Heart left ventricle (tissue), 16 donors: ENCODE results near the gene PCP4L1. TPM values are rescaled to one million over a fixed set of nuclear protein-coding genes. Genes with fewer than 3 reads are reported as not detected.
A peak's percentile ranks its signal among the peaks of the same experiment; 100 is the strongest.

Experiments
- ATAC-seq, 4 donors: fragments of 200-7000 bp; cut with Tn5 transposase; one replicate each; pipeline ENCODE4 v1.9.1; 2020 to 2022; ENCODE audit warnings: moderate library complexity in 4 of 4, mild to moderate bottlenecking in 3 of 4, moderate number of reproducible peaks in 1 of 4
- DNase-seq, 5 donors: peaks; one replicate each; pipeline ENCODE4 v3.0.0-alpha.2; 2020
- H3K27ac ChIP-seq, 12 donors: fragments of 200-600 bp; sonication (generic) in 4 of 12; one replicate each; pipeline versions ENCODE4 v1.5.0 to v1.8.0; 2016 to 2022; ENCODE audit warnings: mild to moderate bottlenecking in 2 of 12
- H3K27me3 ChIP-seq, 9 donors: fragments of 200-600 bp; sonication (generic) in 2 of 9; one replicate each; pipeline versions ENCODE4 v1.5.1 to v1.8.0; 2016 to 2022; ENCODE audit warnings: mild to moderate bottlenecking in 3 of 9
- H3K36me3 ChIP-seq, 9 donors: fragments of 200-600 bp; sonication (generic) in 2 of 9; one replicate each; pipeline versions ENCODE4 v1.5.0 to v1.8.0; 2018 to 2022; ENCODE audit warnings: mild to moderate bottlenecking in 2 of 9
- H3K4me1 ChIP-seq, 12 donors: fragments of 200-600 bp; sonication (generic) in 4 of 12; one replicate each; pipeline versions ENCODE4 v1.5.0 to v1.8.0; 2016 to 2022; ENCODE audit warnings: mild to moderate bottlenecking in 3 of 12
- H3K4me3 ChIP-seq, 12 donors: fragments of 200-600 bp; sonication (generic) in 4 of 12; one replicate each; pipeline versions ENCODE4 v1.5.0 to v1.8.0; 2017 to 2022; ENCODE audit warnings: mild to moderate bottlenecking in 9 of 12, moderate library complexity in 4 of 12
- H3K9me3 ChIP-seq, 12 donors: fragments of 200-600 bp; sonication (generic) in 4 of 12; one replicate each; pipeline versions ENCODE4 v1.5.0 to v1.8.0; 2016 to 2022; ENCODE audit warnings: mild to moderate bottlenecking in 1 of 12
- POLR2A ChIP-seq, 2 donors: fragments of 450-650 bp; IDR thresholded peaks; one replicate each; pipeline ENCODE4 v1.6.1; 2017; ENCODE audit warnings: antibody characterized with exemption in 2 of 2, mild to moderate bottlenecking in 2 of 2, moderate library complexity in 2 of 2
- WGBS, 4 donors: extraction: QIAGEN DNeasy Blood & Tissue Kit in 2 of 4; methylation state at CpG; one replicate each; pipeline versions ENCODE4 v1.1.5 to v1.1.7; 2013 to 2018; 5-methylcytosine and 5-hydroxymethylcytosine counted together
- intact Hi-C, 10 donors: fragments of 100-400 bp; cut with DNase I; formaldehyde crosslinking; loops; one replicate each; pipeline versions ENCODE4 v1.11.1 to v1.14.2; 2022
- polyA plus RNA-seq, 2 donors: library from polyadenylated mRNA; stranded (reverse); fragments of 200-250 nt; gene quantifications; one replicate each; pipeline ENCODE4 v1.2.3, GENCODE V29; 2013
- total RNA-seq, 9 donors: library from RNA; depleted of rRNA in 2 of 9; stranded (reverse); fragments of >200 nt in 2 of 9; fragmentation: NEBNext Ultra II Directional in 3 of 9; extraction: Animal tissue kit (Norgen Biotek cat#: 25700) in 3 of 9; gene quantifications; one replicate each; pipeline versions ENCODE4 v1.1.0 to v1.2.4, GENCODE V29; 2016 to 2023
- TF ChIP-seq, protein P1 (sequence below), 12 donors: fragments of 200-600 bp; sonication (generic) in 4 of 12; IDR thresholded peaks; one replicate each; pipeline versions ENCODE4 v1.5.0 to v1.8.0; 2018 to 2022; ENCODE audit warnings: antibody characterized with exemption in 12 of 12, mild to moderate bottlenecking in 5 of 12
- donor health status: ischemic (EF 13 %, LVEDD 7.1; RV severe dilation, severe dysfunction).
- donor health status: healthy with polysubstance abuse.
- donor health status: DM: no; HTN: yes; CAD: no.
- donor health status: DM: no; HTN: no; CAD: no.
- donor health status: ischemic (EF 25% LVEDD 6.9; RV normal size, moderate dysfunction).
- donor health status: ischemic (EF 25% LVEDD 5.7; RV mildly dilated, moderate dysfunction).
- donor health status: healthy.
- donor health status: DM: yes; HTN: yes; CAD: no.
- donor health status: ischemic (EF 35%, LVEDD 5.7; RV mildly dilated, moderate dysfunction).
- donor health status: nonischemic (EF 11% LVEDD 7.7; RV severe dilation, severe dysfunction).
- donor health status: DM: yes; HTN: yes; CAD: no.
- donor health status: PGD.
- donor health status: ischemic (EF 29% LVEDD 5.4; RV normal size, mild dysfunction).
- donor health status: nonischemic (EF 23%, LVEDD 6.1; RV moderate dilation, normal function).

Gene PCP4L1
- total and polyA plus RNA-seq, 11 donors, result 0.19 to 0.62 (median 0.46) TPM; not detected in 1

DNA sequence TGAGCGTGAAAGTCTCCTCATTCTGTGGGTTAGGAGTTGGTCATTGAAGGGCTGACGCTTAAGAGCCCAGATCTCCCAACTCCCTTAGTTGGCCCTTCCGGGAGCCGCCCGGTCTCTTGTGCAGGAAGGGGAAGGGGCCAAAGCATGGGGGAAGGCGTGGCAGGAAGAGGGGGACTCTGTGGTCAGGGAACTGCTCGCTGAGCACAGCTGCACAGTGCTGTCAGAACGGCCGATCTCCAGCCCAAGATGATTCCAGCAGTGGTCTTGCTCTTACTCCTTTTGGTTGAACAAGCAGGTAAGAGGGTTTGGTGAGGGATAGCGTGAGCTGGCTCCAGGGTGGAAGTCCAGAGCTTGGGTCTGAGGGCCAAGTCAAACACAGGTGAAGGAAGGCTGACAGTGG, 43.5 kb upstream of the PCP4L1 start, which contains the start of gene FCER1G:
TSS of gene FCER1G (plus strand) at position 220 of the 400 bp plus-strand sequence. CDS start at position 247, 27 bp downstream.
- peak; percentile 65 to 85 (median 71) for DNase-seq
- TF ChIP-seq POLR2A (IDR thresholded peaks at IDR 0.05), result peak in 1 of 2 donors; percentile 51
- TF ChIP-seq, protein P1, sequence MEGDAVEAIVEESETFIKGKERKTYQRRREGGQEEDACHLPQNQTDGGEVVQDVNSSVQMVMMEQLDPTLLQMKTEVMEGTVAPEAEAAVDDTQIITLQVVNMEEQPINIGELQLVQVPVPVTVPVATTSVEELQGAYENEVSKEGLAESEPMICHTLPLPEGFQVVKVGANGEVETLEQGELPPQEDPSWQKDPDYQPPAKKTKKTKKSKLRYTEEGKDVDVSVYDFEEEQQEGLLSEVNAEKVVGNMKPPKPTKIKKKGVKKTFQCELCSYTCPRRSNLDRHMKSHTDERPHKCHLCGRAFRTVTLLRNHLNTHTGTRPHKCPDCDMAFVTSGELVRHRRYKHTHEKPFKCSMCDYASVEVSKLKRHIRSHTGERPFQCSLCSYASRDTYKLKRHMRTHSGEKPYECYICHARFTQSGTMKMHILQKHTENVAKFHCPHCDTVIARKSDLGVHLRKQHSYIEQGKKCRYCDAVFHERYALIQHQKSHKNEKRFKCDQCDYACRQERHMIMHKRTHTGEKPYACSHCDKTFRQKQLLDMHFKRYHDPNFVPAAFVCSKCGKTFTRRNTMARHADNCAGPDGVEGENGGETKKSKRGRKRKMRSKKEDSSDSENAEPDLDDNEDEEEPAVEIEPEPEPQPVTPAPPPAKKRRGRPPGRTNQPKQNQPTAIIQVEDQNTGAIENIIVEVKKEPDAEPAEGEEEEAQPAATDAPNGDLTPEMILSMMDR (IDR thresholded peaks at IDR 0.05), result no peak
- Histone ChIP-seq H3K27ac (peak within 1 kb of the TSS in 9 of 12 donors; percentile 38 to 96 (median 51)), H3K27me3 (no peaks in the 10 kb centered on the region), H3K9me3 (no peaks in the 10 kb centered on the region), H3K4me1 (peaks cover 0 to 32% (median under 1%) of the 10 kb centered on the region in 12 donors), H3K4me3 (peak within 1 kb of the TSS in 9 of 12 donors; percentile 13 to 63 (median 36)), H3K36me3 (peaks cover 4 to 69% (median 49%) of the 10 kb centered on the region in 9 donors)
- ATAC-seq, result peak; percentile 38 to 75 (median 62)
- intact Hi-C loops, result no loop called here
- WGBS, 4 donors, result 68 to 77% (median 71%) methylated on average over 10 of the region's 10 CpGs

DNA sequence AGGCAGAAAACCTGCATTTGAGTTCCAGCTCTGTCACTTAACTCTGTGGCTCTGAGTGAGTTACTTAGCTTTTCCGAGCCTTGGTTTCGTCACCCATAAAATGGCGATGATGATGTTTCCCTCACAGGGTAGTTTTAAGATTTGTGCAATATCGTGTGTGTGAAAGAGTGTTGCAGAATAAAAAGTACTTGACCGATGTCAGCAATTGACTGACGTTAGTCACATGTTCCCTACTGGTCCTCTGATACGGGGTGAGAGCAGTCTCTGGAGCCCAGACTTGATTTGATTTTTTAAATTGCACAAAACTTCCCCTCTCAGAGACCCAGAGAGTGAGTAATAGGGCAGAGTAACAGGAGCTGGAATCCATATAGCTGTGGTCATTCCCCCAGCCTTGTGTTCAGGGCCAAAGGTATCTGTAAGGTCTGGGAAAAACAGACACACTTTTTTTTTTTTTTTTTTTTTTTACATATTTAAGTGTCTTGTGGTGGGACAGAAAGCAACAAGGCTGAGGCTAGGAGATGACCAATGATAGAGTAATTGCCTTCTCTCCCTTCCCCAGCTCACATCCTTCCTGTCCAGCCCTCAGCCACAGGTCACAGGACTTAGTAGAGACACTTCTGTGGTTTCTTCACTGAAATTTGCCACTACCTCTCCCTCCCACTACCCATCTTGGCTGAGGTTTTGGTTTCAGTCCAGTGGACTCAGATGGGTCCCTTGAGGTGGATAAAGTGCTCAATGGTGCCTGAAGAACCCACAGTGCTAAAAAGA, 41.4 kb upstream of the PCP4L1 start:
- Histone ChIP-seq H3K9me3 (no peaks in the 10 kb centered on the region), H3K36me3 (peaks cover 2 to 49% (median 29%) of the 10 kb centered on the region in 9 donors), H3K27ac (peak overlapping the region in 10 of 12 donors; percentile 49 to 96 (median 64)), H3K4me3 (peak overlapping the region in 9 of 12 donors; percentile 22 to 63 (median 34)), H3K27me3 (no peaks in the 10 kb centered on the region), H3K4me1 (peaks cover 0 to 27% (median 0%) of the 10 kb centered on the region in 12 donors)
- WGBS, 4 donors, result 38 to 45% (median 39%) methylated on average over 7 of the region's 7 CpGs
- intact Hi-C loops, result no loop called here
- ATAC-seq (peak; percentile 38 to 73 (median 52)), DNase-seq (no peak)
- TF ChIP-seq, protein P1 (IDR thresholded peaks at IDR 0.05), result no peak
- peak in 1 of 2 donors; percentile 28 for TF ChIP-seq POLR2A (IDR thresholded peaks at IDR 0.05)

DNA sequence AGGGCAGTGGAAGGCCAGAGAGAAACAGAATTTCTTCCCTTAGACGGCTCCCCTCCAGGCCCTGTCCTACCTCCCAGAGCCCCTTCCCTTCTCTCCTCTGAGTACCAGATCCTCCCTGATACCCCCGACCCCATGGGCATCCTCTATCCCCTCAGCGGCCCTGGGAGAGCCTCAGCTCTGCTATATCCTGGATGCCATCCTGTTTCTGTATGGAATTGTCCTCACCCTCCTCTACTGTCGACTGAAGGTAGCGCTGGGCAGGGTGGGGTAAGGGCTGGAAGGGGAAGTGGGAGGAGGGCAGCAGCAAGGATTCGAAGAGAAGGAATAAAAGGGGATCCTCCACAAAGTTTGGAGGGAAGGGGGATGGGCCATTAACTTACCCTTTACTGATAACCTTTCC, 40.7 kb upstream of the PCP4L1 start:
- 63 to 75% (median 69%) methylated on average over 6 of the region's 6 CpGs for WGBS, 4 donors
- ATAC-seq (no peak), DNase-seq (no peak)
- intact Hi-C loops, result no loop called here
- TF ChIP-seq POLR2A (IDR thresholded peaks at IDR 0.05), result no peak
- TF ChIP-seq, protein P1 (IDR thresholded peaks at IDR 0.05), result no peak
- H3K36me3 ChIP-seq, result peaks cover 2 to 42% (median 22%) of the 10 kb centered on the region in 9 donors
- H3K27ac ChIP-seq, result peak overlapping the region in 4 of 12 donors; percentile 70 to 96 (median 72)
- H3K4me1 ChIP-seq, result peaks cover 0 to 27% (median 0%) of the 10 kb centered on the region in 12 donors
- H3K4me3 ChIP-seq, result peak overlapping the region in 3 of 12 donors; percentile 44 to 63 (median 49)
- no peaks in the 10 kb centered on the region for H3K27me3 ChIP-seq
- H3K9me3 ChIP-seq, result no peaks in the 10 kb centered on the region
